ENCODE data around the gene FAF2. TPM values are rescaled to one million over a fixed set of nuclear protein-coding genes. Genes with fewer than 3 reads are reported as not detected.

The FAF2 gene
- total and polyA plus RNA-seq, 10 of the 15 experiments (the other 5 are each of a cell fraction or from before 2014, with no cell fraction given): 19.0 to 45.1 (median 35.6) TPM

DNA sequence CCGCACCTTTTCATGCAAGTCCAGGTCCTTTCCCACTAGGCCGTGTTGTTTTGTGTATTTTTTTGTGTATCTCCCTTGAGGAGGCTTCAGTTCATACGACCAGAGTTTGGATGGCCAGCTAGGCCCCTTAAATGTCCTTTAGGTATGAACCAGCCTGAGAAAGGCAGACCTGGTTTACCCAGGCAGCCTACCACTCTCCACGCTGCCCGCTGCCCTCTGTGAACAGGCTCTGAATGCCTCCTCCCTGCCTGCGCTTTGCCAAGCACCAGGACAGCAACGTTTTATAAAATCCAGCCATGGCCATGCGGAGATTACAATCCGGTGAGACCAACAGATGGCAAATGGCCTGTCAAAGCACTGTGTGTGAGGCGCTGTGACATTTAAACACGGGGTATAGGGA is 31.2 kb upstream of the FAF2 start:
- no peak overlapping the region for H3K9ac ChIP-seq (ENCODE audit: control insufficient read depth, insufficient read depth, low read length)
- TF ChIP-seq, protein P1, sequence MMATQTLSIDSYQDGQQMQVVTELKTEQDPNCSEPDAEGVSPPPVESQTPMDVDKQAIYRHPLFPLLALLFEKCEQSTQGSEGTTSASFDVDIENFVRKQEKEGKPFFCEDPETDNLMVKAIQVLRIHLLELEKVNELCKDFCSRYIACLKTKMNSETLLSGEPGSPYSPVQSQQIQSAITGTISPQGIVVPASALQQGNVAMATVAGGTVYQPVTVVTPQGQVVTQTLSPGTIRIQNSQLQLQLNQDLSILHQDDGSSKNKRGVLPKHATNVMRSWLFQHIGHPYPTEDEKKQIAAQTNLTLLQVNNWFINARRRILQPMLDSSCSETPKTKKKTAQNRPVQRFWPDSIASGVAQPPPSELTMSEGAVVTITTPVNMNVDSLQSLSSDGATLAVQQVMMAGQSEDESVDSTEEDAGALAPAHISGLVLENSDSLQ (IDR thresholded peaks at IDR 0.05): no peak
- TF ChIP-seq, protein P2, sequence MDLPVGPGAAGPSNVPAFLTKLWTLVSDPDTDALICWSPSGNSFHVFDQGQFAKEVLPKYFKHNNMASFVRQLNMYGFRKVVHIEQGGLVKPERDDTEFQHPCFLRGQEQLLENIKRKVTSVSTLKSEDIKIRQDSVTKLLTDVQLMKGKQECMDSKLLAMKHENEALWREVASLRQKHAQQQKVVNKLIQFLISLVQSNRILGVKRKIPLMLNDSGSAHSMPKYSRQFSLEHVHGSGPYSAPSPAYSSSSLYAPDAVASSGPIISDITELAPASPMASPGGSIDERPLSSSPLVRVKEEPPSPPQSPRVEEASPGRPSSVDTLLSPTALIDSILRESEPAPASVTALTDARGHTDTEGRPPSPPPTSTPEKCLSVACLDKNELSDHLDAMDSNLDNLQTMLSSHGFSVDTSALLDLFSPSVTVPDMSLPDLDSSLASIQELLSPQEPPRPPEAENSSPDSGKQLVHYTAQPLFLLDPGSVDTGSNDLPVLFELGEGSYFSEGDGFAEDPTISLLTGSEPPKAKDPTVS (IDR thresholded peaks at IDR 0.05; ENCODE audit: low read depth, low read length): no peak
- no peak for TF ChIP-seq LARP7 (IDR thresholded peaks at IDR 0.05)
- no peak for TF ChIP-seq IRF4 (IDR thresholded peaks at IDR 0.05; ENCODE audit: low read depth, low read length)
- TF ChIP-seq, protein P3, sequence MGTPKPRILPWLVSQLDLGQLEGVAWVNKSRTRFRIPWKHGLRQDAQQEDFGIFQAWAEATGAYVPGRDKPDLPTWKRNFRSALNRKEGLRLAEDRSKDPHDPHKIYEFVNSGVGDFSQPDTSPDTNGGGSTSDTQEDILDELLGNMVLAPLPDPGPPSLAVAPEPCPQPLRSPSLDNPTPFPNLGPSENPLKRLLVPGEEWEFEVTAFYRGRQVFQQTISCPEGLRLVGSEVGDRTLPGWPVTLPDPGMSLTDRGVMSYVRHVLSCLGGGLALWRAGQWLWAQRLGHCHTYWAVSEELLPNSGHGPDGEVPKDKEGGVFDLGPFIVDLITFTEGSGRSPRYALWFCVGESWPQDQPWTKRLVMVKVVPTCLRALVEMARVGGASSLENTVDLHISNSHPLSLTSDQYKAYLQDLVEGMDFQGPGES (IDR thresholded peaks at IDR 0.05): no peak
- TF ChIP-seq, protein P4, sequence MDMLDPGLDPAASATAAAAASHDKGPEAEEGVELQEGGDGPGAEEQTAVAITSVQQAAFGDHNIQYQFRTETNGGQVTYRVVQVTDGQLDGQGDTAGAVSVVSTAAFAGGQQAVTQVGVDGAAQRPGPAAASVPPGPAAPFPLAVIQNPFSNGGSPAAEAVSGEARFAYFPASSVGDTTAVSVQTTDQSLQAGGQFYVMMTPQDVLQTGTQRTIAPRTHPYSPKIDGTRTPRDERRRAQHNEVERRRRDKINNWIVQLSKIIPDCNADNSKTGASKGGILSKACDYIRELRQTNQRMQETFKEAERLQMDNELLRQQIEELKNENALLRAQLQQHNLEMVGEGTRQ (IDR thresholded peaks at IDR 0.05; ENCODE audit: borderline replicate concordance, low read depth, low read length): no peak
- no peak for TF ChIP-seq RBBP5 (conservative IDR thresholded peaks at IDR 0.05)
- TF ChIP-seq BHLHE40 (IDR thresholded peaks at IDR 0.05; ENCODE audit: borderline replicate concordance in 1 of 2, low read depth in 2 of 2, low read length in 1 of 2): no peak
- TF ChIP-seq MYC (IDR thresholded peaks at IDR 0.05; ENCODE audit: insufficient read depth, insufficient read length, insufficient replicate concordance, low read length, severe bottlenecking): no peak
- no peak for TF ChIP-seq RAD51 (IDR thresholded peaks at IDR 0.05)
- no peak for TF ChIP-seq RFX5 (IDR thresholded peaks at IDR 0.05; ENCODE audit: low read depth, low read length)
- no peak for TF ChIP-seq WRNIP1 (IDR thresholded peaks at IDR 0.05; ENCODE audit: borderline replicate concordance, low read depth, low read length)
- TF ChIP-seq, protein P5, sequence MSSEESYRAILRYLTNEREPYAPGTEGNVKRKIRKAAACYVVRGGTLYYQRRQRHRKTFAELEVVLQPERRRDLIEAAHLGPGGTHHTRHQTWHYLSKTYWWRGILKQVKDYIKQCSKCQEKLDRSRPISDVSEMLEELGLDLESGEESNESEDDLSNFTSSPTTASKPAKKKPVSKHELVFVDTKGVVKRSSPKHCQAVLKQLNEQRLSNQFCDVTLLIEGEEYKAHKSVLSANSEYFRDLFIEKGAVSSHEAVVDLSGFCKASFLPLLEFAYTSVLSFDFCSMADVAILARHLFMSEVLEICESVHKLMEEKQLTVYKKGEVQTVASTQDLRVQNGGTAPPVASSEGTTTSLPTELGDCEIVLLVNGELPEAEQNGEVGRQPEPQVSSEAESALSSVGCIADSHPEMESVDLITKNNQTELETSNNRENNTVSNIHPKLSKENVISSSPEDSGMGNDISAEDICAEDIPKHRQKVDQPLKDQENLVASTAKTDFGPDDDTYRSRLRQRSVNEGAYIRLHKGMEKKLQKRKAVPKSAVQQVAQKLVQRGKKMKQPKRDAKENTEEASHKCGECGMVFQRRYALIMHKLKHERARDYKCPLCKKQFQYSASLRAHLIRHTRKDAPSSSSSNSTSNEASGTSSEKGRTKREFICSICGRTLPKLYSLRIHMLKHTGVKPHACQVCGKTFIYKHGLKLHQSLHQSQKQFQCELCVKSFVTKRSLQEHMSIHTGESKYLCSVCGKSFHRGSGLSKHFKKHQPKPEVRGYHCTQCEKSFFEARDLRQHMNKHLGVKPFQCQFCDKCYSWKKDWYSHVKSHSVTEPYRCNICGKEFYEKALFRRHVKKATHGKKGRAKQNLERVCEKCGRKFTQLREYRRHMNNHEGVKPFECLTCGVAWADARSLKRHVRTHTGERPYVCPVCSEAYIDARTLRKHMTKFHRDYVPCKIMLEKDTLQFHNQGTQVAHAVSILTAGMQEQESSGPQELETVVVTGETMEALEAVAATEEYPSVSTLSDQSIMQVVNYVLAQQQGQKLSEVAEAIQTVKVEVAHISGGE (CRISPR knock-in tag; IDR thresholded peaks at IDR 0.05): no peak
- TF ChIP-seq FOXK2 (IDR thresholded peaks at IDR 0.05): no peak
- no peak for TF ChIP-seq RAD21 (IDR thresholded peaks at IDR 0.05; ENCODE audit: insufficient read depth, low read depth, low read length)
- TF ChIP-seq ETV6 (conservative IDR thresholded peaks at IDR 0.05 in 1 of 2, IDR thresholded peaks at IDR 0.05 in 1 of 2; ENCODE audit: borderline replicate concordance in 1 of 2, low read depth in 1 of 2): no peak

More for the DNA sequence above, 31.2 kb upstream of the FAF2 start:
- WGBS (ENCODE audit: insufficient coverage, insufficient replicate concordance, low lambda C conversion rate, missing lambda C conversion rate): 50% methylated on average over 11 of the region's 11 CpGs
- BruUV-seq (replicated peaks): no TSS peak
- peak overlapping the region; percentile 66 for H3K4me2 ChIP-seq (ENCODE audit: control insufficient read depth, insufficient read depth)
- RAD21 ChIA-PET (ENCODE audit: unreplicated experiment): interaction anchor here (0.5 to 2.2 kb wide), 9 partner anchors 12 to 687 kb away, joined by 3 to 17 read pairs (median 4); partner anchors contain the start of genes FAF2 and RNF44
- no peak for FAIRE-seq
- CTCF ChIA-PET: interaction anchor here (0.7 to 3.4 kb wide), 18 partner anchors 9 to 244 kb away, joined by 3 to 18 read pairs (median 5); partner anchors contain the start of genes FAF2 and KIAA1191
- peak overlapping the region; percentile 79 for H2AFZ ChIP-seq (ENCODE audit: control insufficient read depth, low read depth, low read length)
- no peaks in the 10 kb centered on the region for H4K20me1 ChIP-seq (ENCODE audit: control insufficient read depth, insufficient read depth)
- SMC1A ChIA-PET (ENCODE audit: uncharacterized antibody, unreplicated experiment): interaction anchor here (0.9 to 2.2 kb wide), 5 partner anchors 37 to 153 kb away, joined by 3 to 9 read pairs (median 6); partner anchors contain the start of gene RNF44
- intact Hi-C loops (cut with micrococcal nuclease; ENCODE audit: unreplicated experiment) (loop anchor here (1.0 to 10.0 kb wide), 4 partner anchors 31 to 682 kb away; partner anchors contain the start of genes FAF2, RNF44 and TSPAN17), in situ Hi-C loops (cut with MboI) (no loop called here)
- H3K9me3 ChIP-seq (replicated peaks; ENCODE audit: control insufficient read depth, insufficient read depth, low read length): no peaks in the 10 kb centered on the region
- peaks cover 19% of the 10 kb centered on the region for H3K4me1 ChIP-seq (ENCODE audit: control insufficient read depth, insufficient read depth, low read length)
- peak overlapping the region; percentile 30; the same call in 1 of the 2 replicates for H3K4me3 ChIP-seq
- POLR2A ChIA-PET: interaction anchor here (1.1 to 2.0 kb wide), 2 partner anchors 118 to 124 kb away, joined by 4 to 9 read pairs; no protein-coding TSS in a partner anchor
- H3K36me3 ChIP-seq (ENCODE audit: control insufficient read depth in 2 of 2, insufficient read depth in 2 of 2, low read length in 1 of 2): no peaks in the 10 kb centered on the region
- no peak overlapping the region for H3K27ac ChIP-seq (ENCODE audit: control insufficient read depth, insufficient read depth)
- H3K27me3 ChIP-seq (replicated peaks in 1 of 2; ENCODE audit: control insufficient read depth in 2 of 2, insufficient read depth in 2 of 2, low read length in 1 of 2): no peaks in the 10 kb centered on the region
- ATAC-seq: no peak
- DNase-seq (ENCODE audit: low read depth, low spot score): no peak
- peaks cover 5% of the 10 kb centered on the region for H3K79me2 ChIP-seq (ENCODE audit: control insufficient read depth, insufficient read depth, low read length)

Data from GM12878 (cell line).